Stimulated activated CD4-positive, alpha-beta T cell treated with anti-CD3 and anti-CD28 coated beads, Interleukin-4, amount 100 ng/mL, for 4 hours (primary cell): ENCODE data around the gene WDR70.
"Not testable (repeated sequence)": the region's sequence is repeated elsewhere in the genome, so short reads cannot be mapped to it uniquely, and the experiment has no call there.

Source experiments
- DNase-seq, 2 experiments: peaks; one replicate each; pipeline ENCODE4 v3.0.0-alpha.2; 2020

Gene WDR70

GRCh38 chr5:37518356-37518755 lies 139.2 kb downstream of the WDR70 start:
- not testable (repeated sequence) for DNase-seq

GRCh38 chr5:37519304-37519703 lies 140.2 kb downstream of the WDR70 start:
- no peak for DNase-seq

GRCh38 chr5:37519807-37520206 lies 140.7 kb downstream of the WDR70 start:
- DNase-seq: no peak

GRCh38 chr5:37520811-37521210 lies 141.7 kb downstream of the WDR70 start:
- no peak for DNase-seq

- no peak for DNase-seq
These were observed 154.0 kb downstream of the WDR70 start for GRCh38 chr5:37532976-37533740.

- DNase-seq: no peak
These were observed 154.7 kb downstream of the WDR70 start for GRCh38 chr5:37533851-37534250.

GRCh38 chr5:37539459-37539858 lies 160.3 kb downstream of the WDR70 start:
- no peak for DNase-seq

GRCh38 chr5:37543216-37543615 lies 164.1 kb downstream of the WDR70 start:
- no peak for DNase-seq

- no peak for DNase-seq
These were observed 170.3 kb downstream of the WDR70 start for GRCh38 chr5:37549411-37549810.

GRCh38 chr5:37552161-37552560 lies 173.0 kb downstream of the WDR70 start:
- no peak for DNase-seq

GRCh38 chr5:37552770-37553719 lies 173.9 kb downstream of the WDR70 start:
- no peak for DNase-seq

- no peak for DNase-seq
These were observed 174.7 kb downstream of the WDR70 start for GRCh38 chr5:37553720-37554404.

- no peak for DNase-seq
These were observed 175.3 kb downstream of the WDR70 start for GRCh38 chr5:37554405-37554739.

GRCh38 chr5:37554938-37555337 lies 175.8 kb downstream of the WDR70 start:
- no peak for DNase-seq

GRCh38 chr5:37557734-37558293 lies 178.7 kb downstream of the WDR70 start:
- no peak for DNase-seq

- DNase-seq: no peak
These were observed 186.0 kb downstream of the WDR70 start for GRCh38 chr5:37565062-37565670.

- DNase-seq: no peak
These were observed 188.4 kb downstream of the WDR70 start for GRCh38 chr5:37567566-37567965.

- DNase-seq: no peak
These were observed 189.1 kb downstream of the WDR70 start for GRCh38 chr5:37568018-37568753.

GRCh38 chr5:37568893-37569292 lies 189.8 kb downstream of the WDR70 start:
- DNase-seq: no peak

- no peak for DNase-seq
These were observed 190.3 kb downstream of the WDR70 start for GRCh38 chr5:37569466-37569865.

- DNase-seq: no peak
These were observed 191.5 kb downstream of the WDR70 start for GRCh38 chr5:37570597-37570996.

GRCh38 chr5:37571985-37572384 lies 192.9 kb downstream of the WDR70 start:
- no peak for DNase-seq
